HG02852 (cell line): Measurements from ENCODE around the gene KAZN.
"Not testable (repeated sequence)": the region's sequence is repeated elsewhere in the genome, so short reads cannot be mapped to it uniquely, and the experiment has no call there.

Source experiments
- ATAC-seq: cut with Tn5 transposase; IDR thresholded peaks from one replicate; pipeline ENCODE4 v1.9.1; 2021; ENCODE audit warnings: mild to moderate bottlenecking, moderate library complexity; ENCODE audit not compliant: unreplicated experiment

KAZN gene

DNA sequence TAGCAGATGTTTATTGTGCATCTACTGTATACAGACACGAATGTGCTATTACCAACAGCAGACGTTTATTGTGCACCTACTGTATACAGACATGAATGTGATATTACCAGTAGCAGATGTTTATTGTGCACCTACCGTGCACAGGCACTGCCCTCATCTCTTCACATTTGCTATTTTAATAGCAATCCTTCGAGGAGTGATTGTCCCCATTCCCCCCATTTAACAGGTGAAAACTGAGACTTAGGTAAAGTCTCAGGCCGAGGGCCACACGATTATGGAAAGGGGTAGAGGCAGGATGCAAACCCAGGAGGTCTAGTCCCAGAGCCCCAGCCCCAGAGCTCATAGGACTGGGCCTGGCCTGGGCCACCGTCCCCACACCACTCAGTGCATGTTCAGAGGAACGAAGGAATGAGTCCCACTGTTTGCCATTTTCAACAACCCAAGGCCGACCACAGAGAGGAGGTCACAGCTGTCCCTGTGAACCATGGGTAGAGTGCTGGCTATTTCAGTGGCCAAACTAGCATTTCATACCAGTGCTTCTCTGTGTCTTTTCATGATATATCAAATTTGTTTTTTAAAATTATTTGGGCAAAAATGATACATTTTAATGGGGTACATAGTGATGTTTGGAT, 440.6 kb downstream of the KAZN start:
- no peak for ATAC-seq

DNA sequence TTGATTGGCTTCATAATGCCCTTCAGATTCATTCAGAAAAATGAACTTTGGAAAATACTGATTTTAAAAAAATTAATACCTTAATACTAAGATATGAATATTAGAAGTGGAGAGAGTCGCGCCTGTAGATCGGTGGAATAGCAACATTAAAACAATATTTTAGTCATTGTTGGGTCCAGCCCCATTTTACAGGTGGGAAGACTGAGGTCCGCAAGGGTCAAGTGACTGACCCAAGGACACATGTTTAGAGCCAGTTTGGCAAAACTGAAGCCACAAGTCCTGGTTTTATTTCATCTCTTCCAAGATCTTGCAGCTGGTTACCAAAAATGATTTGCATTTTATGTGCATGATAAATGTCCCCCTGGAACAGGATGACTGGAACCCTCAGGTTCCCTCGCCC, 441.4 kb downstream of the KAZN start:
- no peak for ATAC-seq

DNA sequence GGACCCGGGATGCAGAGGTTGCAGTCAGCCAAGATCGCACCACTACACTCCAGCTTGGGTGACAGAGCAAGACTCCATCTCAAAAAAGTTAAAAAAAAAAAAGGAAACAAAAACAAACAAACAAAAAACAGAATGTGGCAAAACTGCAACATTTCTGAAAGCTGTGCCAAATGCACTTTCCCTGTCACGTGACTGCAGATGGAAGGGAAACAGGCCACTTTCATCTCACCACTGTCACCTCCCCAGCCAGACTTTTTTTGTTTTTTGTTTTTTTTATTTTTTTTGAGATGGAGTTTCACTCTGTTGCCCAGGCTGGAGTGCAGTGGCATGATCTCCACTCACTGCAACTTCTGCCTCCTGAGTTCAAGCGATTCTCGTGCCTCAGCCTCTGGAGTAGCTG, 442.2 kb downstream of the KAZN start:
- not testable (repeated sequence) for ATAC-seq

DNA sequence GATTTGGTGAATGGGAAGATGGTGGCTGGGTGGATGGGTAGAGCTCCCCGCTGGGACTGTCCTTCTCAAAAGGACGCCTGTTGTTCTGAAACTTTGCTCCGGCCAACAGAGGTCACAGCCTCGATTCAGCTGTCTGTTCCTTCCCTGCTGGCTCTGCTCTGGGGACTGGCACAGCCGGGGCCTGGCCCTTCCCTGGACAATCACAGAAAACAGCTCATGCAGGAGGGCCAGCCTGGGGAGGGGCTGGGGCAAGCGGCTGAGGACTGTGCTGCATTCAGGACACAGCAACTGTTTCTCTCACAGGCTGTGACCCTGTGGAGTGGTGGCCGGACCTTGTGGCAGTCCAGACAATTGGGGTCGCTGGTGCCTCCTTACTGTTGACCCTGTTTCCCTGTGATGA, 444.4 kb downstream of the KAZN start:
- no peak for ATAC-seq

DNA sequence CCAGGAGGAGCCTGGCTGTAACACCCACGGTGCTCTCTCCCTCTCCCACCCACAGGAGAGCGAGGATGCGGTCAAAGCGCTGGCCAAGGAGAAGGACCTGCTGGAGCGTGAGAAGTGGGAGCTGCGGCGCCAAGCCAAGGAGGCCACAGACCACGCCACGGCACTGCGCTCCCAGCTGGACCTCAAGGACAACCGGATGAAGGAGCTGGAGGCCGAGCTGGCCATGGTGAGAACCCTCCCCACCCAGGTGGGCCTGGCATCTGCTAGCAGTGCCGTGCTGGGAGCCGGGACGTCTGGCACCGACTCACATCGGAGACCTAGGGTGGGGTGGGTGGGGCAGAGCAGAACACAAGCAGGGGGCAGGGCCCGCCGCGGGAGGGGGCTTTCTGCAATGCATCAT, 445.4 kb downstream of the KAZN start:
- ATAC-seq = no peak

DNA sequence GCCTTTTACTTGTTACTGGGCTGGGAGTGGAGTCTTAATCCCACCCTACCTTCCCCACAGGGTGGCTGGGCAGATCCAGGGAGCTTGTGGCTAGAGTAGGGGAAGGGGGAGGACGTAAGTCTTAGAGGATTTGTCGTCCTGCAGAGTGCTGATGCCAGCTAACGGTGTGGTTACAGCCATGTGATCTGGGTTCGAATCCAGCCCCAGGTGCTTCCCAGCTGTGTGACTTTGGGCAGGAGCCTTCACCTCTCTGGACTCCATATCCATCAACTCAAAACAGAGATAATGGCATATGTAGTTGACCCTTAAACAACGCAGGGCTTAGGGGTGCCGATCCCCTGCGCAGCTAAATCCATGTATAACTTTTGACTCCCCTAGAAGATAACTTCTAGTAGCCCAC, 446.6 kb downstream of the KAZN start:
- no peak for ATAC-seq

GRCh38 chr1:15046487-15047165, 448.1 kb downstream of the KAZN start:
- ATAC-seq = no peak

DNA sequence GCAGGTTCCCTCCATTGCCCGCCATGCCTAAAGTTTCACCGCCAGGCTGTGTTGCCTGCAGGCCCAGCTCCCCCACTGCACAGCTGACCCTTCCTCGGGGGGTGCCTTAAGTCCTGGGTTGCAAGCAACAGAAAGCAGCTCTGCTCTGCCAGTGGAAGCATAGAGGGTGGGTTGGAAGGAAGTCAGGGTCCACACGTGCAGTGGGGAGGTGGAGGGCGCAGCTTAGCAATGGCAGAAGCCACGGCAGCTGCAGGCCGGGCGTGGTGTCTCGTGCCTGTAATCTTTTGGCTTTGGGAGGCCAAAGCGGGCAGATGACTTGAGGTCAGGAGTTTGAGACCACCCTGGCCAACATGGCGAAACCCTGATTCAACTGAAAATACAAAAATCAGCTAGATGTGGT, 448.8 kb downstream of the KAZN start:
- no peak for ATAC-seq

DNA sequence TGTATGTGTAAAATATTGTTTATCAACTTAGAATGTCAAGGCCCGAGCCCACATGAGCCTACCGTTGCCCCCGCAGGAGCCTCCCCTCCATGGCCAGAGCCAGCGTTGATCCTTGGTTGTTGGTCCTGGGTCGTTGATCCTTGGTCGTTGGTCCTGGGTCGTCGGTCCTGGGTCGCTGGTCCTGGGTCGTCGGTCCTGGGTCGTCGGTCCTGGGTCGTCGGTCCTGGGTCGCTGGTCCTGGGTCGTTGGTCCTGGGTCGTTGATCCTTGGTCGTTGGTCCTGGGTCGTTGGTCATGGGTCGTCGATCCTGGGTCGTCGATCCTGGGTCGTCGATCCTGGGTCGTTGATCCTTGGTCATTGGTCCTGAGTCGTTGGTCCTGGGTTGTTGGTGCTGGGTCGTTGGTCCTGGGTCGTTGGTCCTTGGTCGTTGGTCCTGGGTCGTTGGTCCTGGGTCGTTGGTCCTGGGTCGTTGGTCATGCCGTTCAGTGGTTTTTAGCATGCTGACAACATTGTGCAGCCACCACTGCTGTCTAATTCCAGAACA, 450.0 kb downstream of the KAZN start:
- no peak for ATAC-seq

DNA sequence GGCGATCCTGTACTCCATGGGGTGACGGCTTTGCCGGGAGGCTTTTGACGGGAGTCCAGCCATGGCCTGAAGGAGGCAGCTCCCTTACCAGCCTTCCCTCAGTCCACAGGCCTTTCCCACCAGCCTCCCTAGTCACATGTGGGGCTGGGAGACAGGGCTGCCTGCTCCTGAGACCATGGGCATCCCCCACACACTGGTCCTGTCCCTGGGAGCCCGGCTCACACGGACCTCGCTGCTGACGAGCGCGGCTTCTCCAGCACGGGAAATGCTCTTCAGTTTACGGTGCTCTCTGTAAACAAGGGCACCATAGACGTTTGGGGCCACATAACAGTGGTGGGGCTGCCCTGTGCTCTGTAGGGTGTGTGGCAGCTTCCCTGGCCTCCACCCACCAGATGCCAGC, 450.6 kb downstream of the KAZN start:
- no peak for ATAC-seq

DNA sequence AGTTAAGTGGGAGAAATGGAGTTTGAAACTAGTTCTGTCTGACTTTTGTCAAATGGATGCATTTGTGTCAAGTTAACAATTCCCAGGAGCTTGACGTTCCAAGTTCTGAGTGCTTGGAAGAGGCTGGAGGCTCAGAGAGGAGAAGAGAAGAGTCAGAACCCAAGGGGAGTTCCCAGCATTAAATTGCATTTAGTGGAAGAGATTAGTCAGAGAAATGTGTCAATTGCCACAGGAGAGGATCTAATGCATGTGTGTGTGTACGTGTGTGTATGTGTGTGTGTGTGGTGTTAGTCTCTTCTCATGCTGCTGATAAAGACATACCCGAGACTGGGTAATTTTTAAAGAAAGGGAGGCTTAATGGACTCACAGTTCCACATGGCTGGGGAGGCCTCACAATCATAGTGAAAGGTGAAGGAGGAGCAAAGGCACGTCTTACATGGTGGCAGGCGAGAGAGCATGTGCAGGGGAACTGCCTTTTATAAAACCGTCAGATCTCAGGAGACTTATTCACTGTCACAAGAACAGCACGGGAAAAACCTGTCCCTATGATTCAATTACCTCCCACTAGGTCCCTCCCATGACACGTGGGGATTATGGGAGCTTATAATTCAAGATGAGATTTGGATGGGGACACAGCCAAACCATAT, 453.5 kb downstream of the KAZN start:
- no peak for ATAC-seq

DNA sequence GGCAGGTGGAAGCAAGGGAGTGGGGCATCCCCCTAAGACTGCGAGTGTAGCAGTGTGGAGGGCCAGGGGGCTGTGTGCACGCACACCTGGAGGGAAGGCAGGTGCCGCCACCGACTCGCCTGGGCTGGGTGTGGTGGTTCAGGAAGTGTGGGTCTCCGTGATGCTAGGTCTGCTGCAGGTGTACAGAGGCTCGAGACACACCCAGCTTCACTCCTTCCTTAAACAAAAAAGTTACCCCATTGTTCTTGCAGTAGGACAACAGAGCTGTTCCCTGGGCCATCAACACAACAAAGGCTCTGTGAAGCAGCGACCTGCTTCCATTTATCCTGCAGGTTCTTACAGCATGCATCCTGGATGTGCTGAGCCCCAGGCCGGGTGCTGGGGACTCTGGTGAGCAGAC, 454.7 kb downstream of the KAZN start:
- ATAC-seq = no peak

GRCh38 chr1:15055736-15056415, 457.4 kb downstream of the KAZN start:
- ATAC-seq = no peak

DNA sequence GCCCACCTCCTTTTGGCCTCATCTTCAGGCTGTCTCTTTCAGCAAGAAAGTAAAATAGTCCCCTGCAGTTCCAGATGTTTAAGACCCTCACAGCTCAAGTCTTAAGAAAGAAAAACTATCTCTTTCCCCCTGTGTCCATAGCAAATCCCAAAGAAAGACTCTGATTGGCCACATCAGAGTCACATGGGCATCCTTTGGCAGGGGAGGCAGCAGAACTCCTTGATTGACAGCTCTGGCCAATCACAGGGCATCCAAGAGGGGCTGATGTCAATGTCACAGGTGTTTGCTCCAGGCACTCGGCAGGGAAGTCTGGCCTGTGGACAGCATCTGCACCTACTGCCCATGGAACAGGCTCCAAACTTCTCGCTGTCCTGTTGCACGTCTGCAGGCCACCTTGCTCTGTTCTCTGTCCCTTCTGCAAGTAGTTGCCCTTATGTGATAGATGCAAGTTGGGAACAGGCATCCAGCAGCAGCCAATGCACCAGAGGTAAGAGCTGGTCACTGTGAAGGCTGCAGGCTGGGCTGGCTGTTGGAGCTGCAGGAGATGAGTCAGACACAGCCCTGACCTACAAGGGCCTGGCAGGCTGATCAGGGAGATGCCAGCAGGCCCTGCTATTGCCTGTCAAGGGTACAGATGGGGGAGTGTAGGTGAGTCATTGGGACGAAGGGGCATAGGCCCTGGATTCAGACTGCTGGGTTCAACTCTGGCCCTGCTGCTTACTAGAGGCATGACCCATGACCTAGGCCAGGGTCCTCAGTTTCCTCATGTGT, 458.2 kb downstream of the KAZN start:
- no peak for ATAC-seq

GRCh38 chr1:15057834-15058233, 459.3 kb downstream of the KAZN start:
- no peak for ATAC-seq

GRCh38 chr1:15058261-15058660, 459.8 kb downstream of the KAZN start:
- ATAC-seq = no peak

GRCh38 chr1:15060104-15060503, 461.6 kb downstream of the KAZN start:
- no peak for ATAC-seq

DNA sequence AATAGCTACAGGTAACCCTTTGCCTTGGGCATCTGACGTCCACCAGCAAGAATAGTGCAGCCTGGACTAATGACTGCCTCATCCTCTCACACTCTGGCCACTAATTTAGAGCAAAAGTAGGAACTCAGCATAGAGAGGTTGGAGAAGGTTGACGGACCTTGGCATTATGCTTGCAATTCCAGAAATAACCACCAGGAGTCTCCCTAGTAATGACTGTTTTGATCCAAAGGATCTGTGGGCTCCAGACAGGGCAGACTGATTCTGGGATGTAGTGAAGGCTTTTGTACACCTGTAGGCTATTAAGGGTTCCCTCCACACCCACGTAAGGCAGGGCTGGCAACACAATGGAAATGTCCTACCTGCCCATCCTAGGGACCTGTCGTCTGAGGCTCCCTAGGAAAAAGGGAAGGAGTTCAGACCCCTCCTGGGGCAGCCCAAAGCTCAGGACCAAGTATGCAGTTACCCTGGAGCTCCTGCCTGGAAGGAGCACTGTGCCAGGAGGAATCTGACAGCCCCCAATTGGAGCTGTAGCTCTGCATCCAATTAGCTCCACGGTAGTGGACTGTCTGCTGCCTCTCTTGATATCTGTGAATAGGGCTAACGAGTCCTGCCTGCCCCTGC, 464.1 kb downstream of the KAZN start:
- ATAC-seq = no peak

- no peak for ATAC-seq
These were observed 464.9 kb downstream of the KAZN start for GRCh38 chr1:15063346-15063745.

- ATAC-seq = no peak
These were observed 465.3 kb downstream of the KAZN start for GRCh38 chr1:15063783-15064182.
